ENCODE data around the gene NKIRAS2.

NKIRAS2 gene

GRCh38 chr17:42042598-42043319 is 22.9 kb downstream of the NKIRAS2 start:
- no peak overlapping the region for H3K9ac ChIP-seq (ENCODE audit: low read depth, low read length)
- H3K9me3 ChIP-seq (ENCODE audit: insufficient read depth, low read length, severe bottlenecking): no peaks in the 10 kb centered on the region
- ATAC-seq (ENCODE audit: insufficient read depth, low read depth) (no peak), DNase-seq (no peak)
- H3K27ac ChIP-seq (ENCODE audit: low read length): no peak overlapping the region
- H4K20me1 ChIP-seq (ENCODE audit: insufficient read depth, low read length): no peaks in the 10 kb centered on the region
- no peaks in the 10 kb centered on the region for H3K4me1 ChIP-seq (ENCODE audit: insufficient read depth, low read length)
- no peaks in the 10 kb centered on the region for H3K79me2 ChIP-seq (ENCODE audit: insufficient read depth, low read length)
- TF ChIP-seq EZH2 (IDR thresholded peaks at IDR 0.05; ENCODE audit: borderline replicate concordance, low read depth, low read length, severe bottlenecking) (no peak), CTCF (IDR thresholded peaks at IDR 0.05; ENCODE audit: borderline replicate concordance, extremely low read depth, low read length, poor library complexity, severe bottlenecking) (no peak)
- H3K4me2 ChIP-seq (ENCODE audit: insufficient read depth, low read length): no peak overlapping the region
- no peak overlapping the region for H2AFZ ChIP-seq (ENCODE audit: low read depth, low read length)
- no peak overlapping the region for H3K4me3 ChIP-seq (ENCODE audit: low read depth in 1 of 2, low read length in 2 of 2)
- no peaks in the 10 kb centered on the region for H3K36me3 ChIP-seq (ENCODE audit: insufficient read depth, low read length)
- no peaks in the 10 kb centered on the region for H3K27me3 ChIP-seq (ENCODE audit: insufficient read depth, low read length, poor library complexity)

- H4K20me1 ChIP-seq (ENCODE audit: insufficient read depth, low read length): peaks cover 4% of the 10 kb centered on the region; the same call in 1 of the 2 replicates
- H3K4me2 ChIP-seq (ENCODE audit: insufficient read depth, low read length): no peak overlapping the region
- H3K4me1 ChIP-seq (ENCODE audit: insufficient read depth, low read length): no peaks in the 10 kb centered on the region
- DNase-seq (no peak), ATAC-seq (ENCODE audit: insufficient read depth, low read depth) (no peak)
- TF ChIP-seq CTCF (IDR thresholded peaks at IDR 0.05; ENCODE audit: borderline replicate concordance, extremely low read depth, low read length, poor library complexity, severe bottlenecking): no peak
- no peak for TF ChIP-seq EZH2 (IDR thresholded peaks at IDR 0.05; ENCODE audit: borderline replicate concordance, low read depth, low read length, severe bottlenecking)
- H3K9ac ChIP-seq (ENCODE audit: low read depth, low read length): no peak overlapping the region
- no peaks in the 10 kb centered on the region for H3K9me3 ChIP-seq (ENCODE audit: insufficient read depth, low read length, severe bottlenecking)
- H3K4me3 ChIP-seq (ENCODE audit: low read depth in 1 of 2, low read length in 2 of 2): no peak overlapping the region
- H3K79me2 ChIP-seq (ENCODE audit: insufficient read depth, low read length): no peaks in the 10 kb centered on the region
- H3K27me3 ChIP-seq (ENCODE audit: insufficient read depth, low read length, poor library complexity): peaks cover 13% of the 10 kb centered on the region
- H3K27ac ChIP-seq (ENCODE audit: low read length): no peak overlapping the region
- no peaks in the 10 kb centered on the region for H3K36me3 ChIP-seq (ENCODE audit: insufficient read depth, low read length)
- H2AFZ ChIP-seq (ENCODE audit: low read depth, low read length): no peak overlapping the region
Measured at GRCh38 chr17:42045719-42046118, 25.8 kb downstream of the NKIRAS2 start.

GRCh38 chr17:42047343-42047742 is 27.5 kb downstream of the NKIRAS2 start:
- TF ChIP-seq EZH2 (IDR thresholded peaks at IDR 0.05; ENCODE audit: borderline replicate concordance, low read depth, low read length, severe bottlenecking): no peak
- TF ChIP-seq CTCF (IDR thresholded peaks at IDR 0.05; ENCODE audit: borderline replicate concordance, extremely low read depth, low read length, poor library complexity, severe bottlenecking): no peak
- H2AFZ ChIP-seq (ENCODE audit: low read depth, low read length): no peak overlapping the region
- ATAC-seq (ENCODE audit: insufficient read depth, low read depth) (no peak), DNase-seq (no peak)
- peaks cover 15% of the 10 kb centered on the region for H3K27me3 ChIP-seq (ENCODE audit: insufficient read depth, low read length, poor library complexity)
- H3K4me2 ChIP-seq (ENCODE audit: insufficient read depth, low read length): no peak overlapping the region
- H3K36me3 ChIP-seq (ENCODE audit: insufficient read depth, low read length): no peaks in the 10 kb centered on the region
- H4K20me1 ChIP-seq (ENCODE audit: insufficient read depth, low read length): peaks cover 7% of the 10 kb centered on the region; the same call in 1 of the 2 replicates
- no peaks in the 10 kb centered on the region for H3K9me3 ChIP-seq (ENCODE audit: insufficient read depth, low read length, severe bottlenecking)
- no peaks in the 10 kb centered on the region for H3K4me1 ChIP-seq (ENCODE audit: insufficient read depth, low read length)
- H3K9ac ChIP-seq (ENCODE audit: low read depth, low read length): no peak overlapping the region
- no peak overlapping the region for H3K4me3 ChIP-seq (ENCODE audit: low read depth in 1 of 2, low read length in 2 of 2)
- no peaks in the 10 kb centered on the region for H3K79me2 ChIP-seq (ENCODE audit: insufficient read depth, low read length)
- no peak overlapping the region for H3K27ac ChIP-seq (ENCODE audit: low read length)

Data from DND-41 (cell line).